ENCODE measurements around the gene TMEM223. TPM values are rescaled to one million over a fixed set of nuclear protein-coding genes. Genes with fewer than 3 reads are reported as not detected.
A peak's percentile ranks its signal among the peaks of the same experiment; 100 is the strongest.

The TMEM223 gene
- total and polyA plus RNA-seq, 9 of the 15 experiments (the other 6 are each of a cell fraction or from before 2014, with no cell fraction given), result 5.9 to 34.5 (median 19.6) TPM

DNA sequence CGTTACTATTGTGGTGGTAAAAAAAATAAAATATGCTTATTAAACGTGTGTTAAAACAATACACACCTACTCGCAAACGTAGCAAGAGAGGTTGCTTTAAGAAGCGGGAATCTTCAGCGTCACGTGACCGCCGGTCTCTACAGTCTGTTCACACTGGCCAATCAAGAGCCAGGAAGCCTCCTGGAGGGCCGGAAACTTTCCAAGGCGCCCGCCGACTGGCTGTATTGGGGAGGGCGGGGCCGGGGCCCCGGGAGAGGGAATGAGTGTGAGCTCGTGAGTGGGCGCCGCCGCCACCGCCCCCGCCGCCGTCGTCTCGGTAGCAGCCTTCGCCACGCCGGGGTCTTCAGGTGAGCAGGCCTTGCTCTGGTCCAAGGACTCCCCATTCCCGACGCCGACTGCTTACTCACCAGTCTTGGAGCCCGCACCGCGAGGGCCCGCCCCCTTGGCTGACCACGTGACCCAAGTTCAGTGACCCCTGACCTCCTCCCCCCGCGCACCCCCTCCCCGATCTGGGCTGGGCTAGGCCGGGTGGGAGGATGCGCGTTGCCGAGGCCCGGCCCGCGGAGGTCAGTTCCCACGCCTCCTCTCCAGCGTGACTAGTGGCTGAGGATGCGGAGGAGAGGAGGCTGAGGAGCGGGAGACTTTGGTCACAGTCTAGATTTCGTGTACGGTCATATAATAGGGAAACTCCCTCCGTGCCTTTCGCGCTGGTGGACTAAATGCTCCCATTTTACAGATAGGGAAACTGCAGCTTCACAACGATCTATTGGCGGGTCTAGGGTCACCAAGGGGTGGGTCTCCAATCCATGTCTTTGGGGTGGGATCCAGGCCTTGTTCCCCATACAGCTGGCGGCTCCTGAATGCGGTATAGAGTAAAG, 20.4 kb downstream of the TMEM223 start, which contains the start of gene TAF6L (continued):
- no peak for TF ChIP-seq DDX20 (tag; IDR thresholded peaks at IDR 0.05; ENCODE audit: low read depth)
- TF ChIP-seq ELF2 (CRISPR knock-in tag; IDR thresholded peaks at IDR 0.05), result 0 out of 2 replicates have a peak, but pooled peaks have one; percentile 42
- TF ChIP-seq, protein P1, sequence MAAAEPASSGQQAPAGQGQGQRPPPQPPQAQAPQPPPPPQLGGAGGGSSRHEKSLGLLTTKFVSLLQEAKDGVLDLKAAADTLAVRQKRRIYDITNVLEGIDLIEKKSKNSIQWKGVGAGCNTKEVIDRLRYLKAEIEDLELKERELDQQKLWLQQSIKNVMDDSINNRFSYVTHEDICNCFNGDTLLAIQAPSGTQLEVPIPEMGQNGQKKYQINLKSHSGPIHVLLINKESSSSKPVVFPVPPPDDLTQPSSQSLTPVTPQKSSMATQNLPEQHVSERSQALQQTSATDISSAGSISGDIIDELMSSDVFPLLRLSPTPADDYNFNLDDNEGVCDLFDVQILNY (CRISPR knock-in tag; IDR thresholded peaks at IDR 0.05), result no peak
- TF ChIP-seq ZNF778 (CRISPR knock-in tag; IDR thresholded peaks at IDR 0.05), result no peak
- TF ChIP-seq, protein P2, sequence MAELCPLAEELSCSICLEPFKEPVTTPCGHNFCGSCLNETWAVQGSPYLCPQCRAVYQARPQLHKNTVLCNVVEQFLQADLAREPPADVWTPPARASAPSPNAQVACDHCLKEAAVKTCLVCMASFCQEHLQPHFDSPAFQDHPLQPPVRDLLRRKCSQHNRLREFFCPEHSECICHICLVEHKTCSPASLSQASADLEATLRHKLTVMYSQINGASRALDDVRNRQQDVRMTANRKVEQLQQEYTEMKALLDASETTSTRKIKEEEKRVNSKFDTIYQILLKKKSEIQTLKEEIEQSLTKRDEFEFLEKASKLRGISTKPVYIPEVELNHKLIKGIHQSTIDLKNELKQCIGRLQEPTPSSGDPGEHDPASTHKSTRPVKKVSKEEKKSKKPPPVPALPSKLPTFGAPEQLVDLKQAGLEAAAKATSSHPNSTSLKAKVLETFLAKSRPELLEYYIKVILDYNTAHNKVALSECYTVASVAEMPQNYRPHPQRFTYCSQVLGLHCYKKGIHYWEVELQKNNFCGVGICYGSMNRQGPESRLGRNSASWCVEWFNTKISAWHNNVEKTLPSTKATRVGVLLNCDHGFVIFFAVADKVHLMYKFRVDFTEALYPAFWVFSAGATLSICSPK (IDR thresholded peaks at IDR 0.05; ENCODE audit: borderline replicate concordance), result no peak
- no peak for TF ChIP-seq ZNF197 (CRISPR knock-in tag; IDR thresholded peaks at IDR 0.05; ENCODE audit: low read depth)
- peak; percentile 49; the same call in 1 of the 2 replicates for TF ChIP-seq ZC3H11A (IDR thresholded peaks at IDR 0.05; ENCODE audit: low read depth, low read length)
- TF ChIP-seq PTTG1 (tag; IDR thresholded peaks at IDR 0.05; ENCODE audit: low read depth), result no peak
- peak; percentile 83 for TF ChIP-seq SP1 (CRISPR knock-in tag; IDR thresholded peaks at IDR 0.05)
- TF ChIP-seq NFIX (CRISPR knock-in tag; IDR thresholded peaks at IDR 0.05; ENCODE audit: low read depth), result no peak
- no peak for TF ChIP-seq NFIC (IDR thresholded peaks at IDR 0.05)
- TF ChIP-seq ZNF124 (CRISPR knock-in tag; IDR thresholded peaks at IDR 0.05), result no peak
- no peak for TF ChIP-seq CBX5 (IDR thresholded peaks at IDR 0.05; ENCODE audit: borderline replicate concordance, low read depth)
- TF ChIP-seq ZNF212 (CRISPR knock-in tag; IDR thresholded peaks at IDR 0.05), result no peak
- TF ChIP-seq SIX5 (IDR thresholded peaks at IDR 0.05; ENCODE audit: borderline replicate concordance in 1 of 2, insufficient read depth in 1 of 2, low read depth in 1 of 2, low read length in 2 of 2), result 0 out of 4 replicates have a peak, but pooled peaks of 1 of the 2 experiments have one; percentile 18
- TF ChIP-seq ZNF644 (tag; IDR thresholded peaks at IDR 0.05; ENCODE audit: low read depth), result no peak
- peak; percentile 37 to 90; a peak in 3 of 4 replicates for TF ChIP-seq RCOR1 (IDR thresholded peaks at IDR 0.05; ENCODE audit: borderline replicate concordance in 1 of 2, low read depth in 2 of 2, low read length in 2 of 2)
- TF ChIP-seq, protein P3, sequence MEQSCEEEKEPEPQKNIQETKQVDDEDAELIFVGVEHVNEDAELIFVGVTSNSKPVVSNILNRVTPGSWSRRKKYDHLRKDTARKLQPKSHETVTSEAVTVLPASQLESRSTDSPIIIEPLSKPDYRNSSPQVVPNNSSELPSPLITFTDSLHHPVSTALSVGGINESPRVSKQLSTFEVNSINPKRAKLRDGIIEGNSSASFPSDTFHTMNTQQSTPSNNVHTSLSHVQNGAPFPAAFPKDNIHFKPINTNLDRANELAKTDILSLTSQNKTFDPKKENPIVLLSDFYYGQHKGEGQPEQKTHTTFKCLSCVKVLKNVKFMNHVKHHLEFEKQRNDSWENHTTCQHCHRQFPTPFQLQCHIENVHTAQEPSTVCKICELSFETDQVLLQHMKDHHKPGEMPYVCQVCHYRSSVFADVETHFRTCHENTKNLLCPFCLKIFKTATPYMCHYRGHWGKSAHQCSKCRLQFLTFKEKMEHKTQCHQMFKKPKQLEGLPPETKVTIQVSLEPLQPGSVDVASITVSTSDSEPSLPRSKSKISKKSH (CRISPR knock-in tag; IDR thresholded peaks at IDR 0.05), result no peak
- no peak for TF ChIP-seq HNRNPUL1 (IDR thresholded peaks at IDR 0.05; ENCODE audit: low read length)
- no peak for TF ChIP-seq HNRNPK (IDR thresholded peaks at IDR 0.05; ENCODE audit: low read depth, low read length, poor library complexity, severe bottlenecking)
- no peak for TF ChIP-seq ZKSCAN8 (CRISPR knock-in tag; IDR thresholded peaks at IDR 0.05)
- TF ChIP-seq CREM (IDR thresholded peaks at IDR 0.05; ENCODE audit: low read depth), result peak; percentile 32

All from K562 (cell line).